Measurements from ENCODE around the gene RALGAPB. TPM values are rescaled to one million over a fixed set of nuclear protein-coding genes. Genes with fewer than 3 reads are reported as not detected.

The RALGAPB gene
- total and polyA plus RNA-seq, 2 of the 13 experiments (the other 11 are each of a cell fraction or from before 2014, with no cell fraction given): 17.6 to 30.6 TPM

- TF ChIP-seq THAP7 (CRISPR knock-in tag; IDR thresholded peaks at IDR 0.05): peak; percentile 62; the same call in 1 of the 2 replicates
- TF ChIP-seq SALL1 (CRISPR knock-in tag; IDR thresholded peaks at IDR 0.05): peak; percentile 100
- no peak for TF ChIP-seq CENPX (CRISPR knock-in tag; IDR thresholded peaks at IDR 0.05)
- TF ChIP-seq ZNF740 (CRISPR knock-in tag; IDR thresholded peaks at IDR 0.05): peak; percentile 89; the same call in 1 of the 2 replicates
- no peak for TF ChIP-seq PRPF4 (IDR thresholded peaks at IDR 0.05; ENCODE audit: low read depth, low read length, poor library complexity, severe bottlenecking)
- peak; percentile 98 for TF ChIP-seq ZNF605 (CRISPR knock-in tag; IDR thresholded peaks at IDR 0.05)
- peak; percentile 59 for TF ChIP-seq ZBTB40 (IDR thresholded peaks at IDR 0.05)
- TF ChIP-seq ZBTB40 (CRISPR knock-in tag; IDR thresholded peaks at IDR 0.05): peak; percentile 96
- TF ChIP-seq ZNF639 (CRISPR knock-in tag; conservative IDR thresholded peaks at IDR 0.05): peak; percentile 100
- peak; percentile 94 for TF ChIP-seq CAMTA2 (CRISPR knock-in tag; IDR thresholded peaks at IDR 0.05; ENCODE audit: borderline replicate concordance)
- TF ChIP-seq ZNF781 (CRISPR knock-in tag; IDR thresholded peaks at IDR 0.05; ENCODE audit: borderline replicate concordance, not compliant biosample characterization): peak; percentile 99
- peak; percentile 94 for TF ChIP-seq PBX3 (CRISPR knock-in tag; IDR thresholded peaks at IDR 0.05; ENCODE audit: borderline replicate concordance)
- TF ChIP-seq KLF11 (CRISPR knock-in tag; IDR thresholded peaks at IDR 0.05): peak; percentile 99
- peak; percentile 81 for TF ChIP-seq ZKSCAN1 (IDR thresholded peaks at IDR 0.05; ENCODE audit: low read length)
Observed at GRCh38 chr20:38434770-38435554, 37.7 kb upstream of the RALGAPB start, which contains the start of gene SNHG17 (continued).
